Measurements from ENCODE around the gene MALSU1. TPM values are rescaled to one million over a fixed set of nuclear protein-coding genes. Genes with fewer than 3 reads are reported as not detected.

The MALSU1 gene
- total RNA-seq = 75.8 and 82.4 TPM in 2 replicates

GRCh38 chr7:23298885-23299769 lies at the start of gene MALSU1:
TSS of gene MALSU1 (plus strand) at chr7:23299339. CDS start at chr7:23299353, 14 bp downstream.

Other genes with a start within 250 kb of the MALSU1 start
- gene KLHL7, start 193.6 kb upstream of the MALSU1 start, total RNA-seq = 21.0 and 27.7 TPM in 2 replicates
- gene NUP42, start 117.3 kb upstream of the MALSU1 start, total RNA-seq = 20.2 and 29.8 TPM in 2 replicates
- gene GPNMB, start 52.6 kb upstream of the MALSU1 start, total RNA-seq = 1.1 and 17.5 TPM in 2 replicates
- gene IGF2BP3, start 171.2 kb downstream of the MALSU1 start, total RNA-seq = 27.7 and 39.0 TPM in 2 replicates
- 9.9 and 19.6 TPM in 2 replicates for gene TRA2A, start 232.6 kb downstream of the MALSU1 start, total RNA-seq